ENCODE measurements around the gene GGT5.
A peak's percentile ranks its signal among the peaks of the same experiment; 100 is the strongest.
"Not testable (repeated sequence)": the region's sequence is repeated elsewhere in the genome, so short reads cannot be mapped to it uniquely, and the experiment has no call there.

Gene GGT5

GRCh38 chr22:24230911-24231656, 13.8 kb downstream of the GGT5 start:
- peak; percentile 89 for DNase-seq

GRCh38 chr22:24225951-24226350, 18.9 kb downstream of the GGT5 start:
- no peak for DNase-seq

- DNase-seq: no peak
Measured at GRCh38 chr22:24225044-24225601, 19.8 kb downstream of the GGT5 start.

GRCh38 chr22:24224468-24224867, 20.4 kb downstream of the GGT5 start:
- no peak for DNase-seq

GRCh38 chr22:24219750-24220149, 25.1 kb downstream of the GGT5 start:
- no peak for DNase-seq

- no peak for DNase-seq
Measured at GRCh38 chr22:24217384-24217783, 27.5 kb downstream of the GGT5 start.

- DNase-seq: peak; percentile 59
Measured at GRCh38 chr22:24216541-24217209, 28.2 kb downstream of the GGT5 start.

- DNase-seq: no peak
Measured at GRCh38 chr22:24214467-24215285, 30.2 kb downstream of the GGT5 start.

GRCh38 chr22:24213111-24213510, 31.8 kb downstream of the GGT5 start:
- DNase-seq: not testable (repeated sequence)

GRCh38 chr22:24211716-24212115, 33.2 kb downstream of the GGT5 start:
- not testable (repeated sequence) for DNase-seq

GRCh38 chr22:24210409-24210808, 34.5 kb downstream of the GGT5 start:
- not testable (repeated sequence) for DNase-seq

- DNase-seq: no peak
Measured at GRCh38 chr22:24209687-24210086, 35.2 kb downstream of the GGT5 start.

GRCh38 chr22:24209016-24209415, 35.9 kb downstream of the GGT5 start:
- no peak for DNase-seq

- DNase-seq: no peak
Measured at GRCh38 chr22:24208012-24208749, 36.7 kb downstream of the GGT5 start.

GRCh38 chr22:24207264-24208011, 37.4 kb downstream of the GGT5 start:
- no peak for DNase-seq

GRCh38 chr22:24206460-24207263, 38.2 kb downstream of the GGT5 start:
- not testable (repeated sequence) for DNase-seq

GRCh38 chr22:24205438-24206195, 39.3 kb downstream of the GGT5 start:
- DNase-seq: no peak

- not testable (repeated sequence) for DNase-seq
Measured at GRCh38 chr22:24203856-24204255, 41.0 kb downstream of the GGT5 start.

GRCh38 chr22:24201681-24202614, 42.9 kb downstream of the GGT5 start:
- DNase-seq: no peak

Data from activated CD8-positive, alpha-beta memory T cell treated with anti-CD3 and anti-CD28 coated beads, Interleukin-2, amount 50 U/mL, for 48 hours (primary cell).